ENCODE measurements around the gene TTLL11. TPM values are rescaled to one million over a fixed set of nuclear protein-coding genes. Genes with fewer than 3 reads are reported as not detected.

Gene TTLL11
- polyA plus RNA-seq, 4 donors: 3.2 to 4.8 (median 3.9) TPM

DNA sequence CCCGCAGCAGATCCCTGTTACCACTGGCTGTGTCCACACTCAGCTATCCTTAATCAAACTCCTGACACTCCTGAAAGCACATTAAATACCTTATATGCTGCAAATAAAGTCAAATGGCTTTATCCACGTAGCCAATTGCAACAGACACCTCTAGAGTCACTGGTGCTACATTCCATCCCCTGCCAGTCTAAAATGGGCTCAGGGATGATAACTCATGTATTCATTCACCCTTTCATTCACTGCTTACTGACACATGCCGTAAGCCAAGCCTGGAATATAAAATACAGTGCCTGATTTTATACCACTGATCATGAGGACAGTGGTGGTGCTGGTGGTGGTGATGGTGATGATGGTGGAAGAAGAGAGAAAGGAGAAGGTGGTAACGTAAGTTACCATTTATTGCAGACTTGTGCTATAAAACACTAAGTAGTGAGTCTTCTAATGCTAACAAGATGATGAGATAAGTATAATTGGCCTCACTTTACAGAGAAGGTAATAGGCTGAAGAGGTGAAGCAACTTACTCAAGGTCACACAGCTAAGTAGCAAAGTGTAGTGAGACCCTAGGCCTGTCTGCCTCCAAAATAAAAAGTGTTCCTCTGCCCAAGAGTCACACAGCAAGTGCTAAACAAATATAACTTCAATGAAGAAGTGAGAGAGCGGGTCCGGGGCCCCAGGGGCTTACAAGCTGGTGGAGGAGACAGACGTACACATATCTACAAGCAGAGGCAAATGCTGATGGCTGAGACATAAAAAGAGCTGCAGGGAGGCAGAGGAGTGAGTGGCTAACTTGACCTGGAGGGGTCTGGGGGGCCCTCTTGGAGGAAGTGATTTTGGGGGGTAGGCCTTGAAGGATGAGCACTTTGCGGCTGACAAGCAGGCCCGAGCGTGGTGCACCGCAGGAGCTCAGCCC, 1.2 kb downstream of the TTLL11 start:
- FAIRE-seq (no peak), DNase-seq (no peak)
- Histone ChIP-seq H3K36me3 (ENCODE audit: control insufficient read depth in 3 of 3, insufficient read depth in 2 of 3, low read depth in 1 of 3, low read length in 3 of 3) (no peaks in the 10 kb centered on the region), H3K27ac (ENCODE audit: low read depth in 1 of 3, low read length in 2 of 3) (no peak overlapping the region), H3K9me3 (ENCODE audit: control insufficient read depth in 2 of 2, insufficient read depth in 1 of 2, low read depth in 1 of 2, low read length in 1 of 2) (no peaks in the 10 kb centered on the region), H3K27me3 (ENCODE audit: control insufficient read depth in 3 of 3, insufficient read depth in 3 of 3, low read length in 3 of 3) (peaks cover 0 to 12% (median 0%) of the 10 kb centered on the region in 3 donors), H3K4me3 (ENCODE audit: low read depth in 1 of 3, low read length in 3 of 3) (peak overlapping the region; percentile 57 to 77 (median 75)), H3K4me1 (ENCODE audit: control insufficient read depth in 3 of 3, insufficient read depth in 2 of 3, low read depth in 1 of 3, low read length in 2 of 3) (peaks cover 8 to 11% (median 9%) of the 10 kb centered on the region in 3 donors)
- WGBS, 3 donors: 43 to 46% (median 43%) methylated on average over 11 of the region's 11 CpGs

- WGBS, 3 donors: 92 to 98% (median 94%) methylated on average over 5 of the region's 5 CpGs
- H3K36me3 ChIP-seq (ENCODE audit: control insufficient read depth in 3 of 3, insufficient read depth in 2 of 3, low read depth in 1 of 3, low read length in 3 of 3): no peaks in the 10 kb centered on the region
- peaks cover 8 to 12% (median 11%) of the 10 kb centered on the region in 3 donors for H3K4me1 ChIP-seq (ENCODE audit: control insufficient read depth in 3 of 3, insufficient read depth in 2 of 3, low read depth in 1 of 3, low read length in 2 of 3)
- no peak for DNase-seq
- H3K9me3 ChIP-seq (ENCODE audit: control insufficient read depth in 2 of 2, insufficient read depth in 1 of 2, low read depth in 1 of 2, low read length in 1 of 2): no peaks in the 10 kb centered on the region
- no peak overlapping the region for H3K4me3 ChIP-seq (ENCODE audit: low read depth in 1 of 3, low read length in 3 of 3)
- H3K27ac ChIP-seq (ENCODE audit: low read depth in 1 of 3, low read length in 2 of 3): no peak overlapping the region
- no peak for FAIRE-seq
- H3K27me3 ChIP-seq (ENCODE audit: control insufficient read depth in 3 of 3, insufficient read depth in 3 of 3, low read length in 3 of 3): peaks cover 0 to 12% (median 0%) of the 10 kb centered on the region in 3 donors
Measured at GRCh38 chr9:122090981-122091380, 2.1 kb downstream of the TTLL11 start.

DNA sequence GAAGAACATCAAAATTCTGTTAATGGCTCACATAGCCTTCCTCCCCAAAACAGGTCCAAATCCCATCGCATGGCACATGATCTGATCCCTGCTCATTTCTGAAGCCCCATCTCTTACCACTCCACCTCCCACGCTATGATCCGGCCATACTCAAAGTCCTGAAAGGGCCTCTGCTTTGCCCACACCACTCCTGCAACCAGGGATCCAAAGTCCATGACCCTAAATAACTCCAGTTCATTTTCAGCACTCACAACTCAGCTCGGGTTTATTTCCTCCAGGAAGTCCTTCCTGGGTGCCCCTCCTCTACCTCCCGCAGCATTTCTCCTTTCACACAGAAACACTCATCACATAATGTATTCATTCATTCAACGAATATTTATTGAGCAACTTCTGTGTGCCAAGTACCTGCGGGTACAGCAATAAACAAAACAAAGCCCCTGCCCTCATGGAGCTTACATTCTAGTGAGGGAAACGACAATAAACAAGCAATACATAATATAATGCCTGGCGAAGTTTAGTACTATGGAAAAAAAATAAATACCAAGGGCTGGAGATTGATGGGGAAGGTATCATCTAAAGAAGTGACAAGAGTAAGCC, 2.7 kb downstream of the TTLL11 start:
- no peaks in the 10 kb centered on the region for H3K36me3 ChIP-seq (ENCODE audit: control insufficient read depth in 3 of 3, insufficient read depth in 2 of 3, low read depth in 1 of 3, low read length in 3 of 3)
- WGBS, 3 donors: 80 to 84% (median 81%) methylated on average over 9 of the region's 9 CpGs

GRCh38 chr9:122088880-122089706, 4.0 kb downstream of the TTLL11 start:
- no peaks in the 10 kb centered on the region for H3K9me3 ChIP-seq (ENCODE audit: control insufficient read depth in 2 of 2, insufficient read depth in 1 of 2, low read depth in 1 of 2, low read length in 1 of 2)
- H3K4me3 ChIP-seq (ENCODE audit: low read depth in 1 of 3, low read length in 3 of 3): no peak overlapping the region
- peaks cover 0 to 8% (median 0%) of the 10 kb centered on the region in 3 donors for H3K27me3 ChIP-seq (ENCODE audit: control insufficient read depth in 3 of 3, insufficient read depth in 3 of 3, low read length in 3 of 3)
- H3K27ac ChIP-seq (ENCODE audit: low read depth in 1 of 3, low read length in 2 of 3): no peak overlapping the region
- FAIRE-seq (no peak), DNase-seq (no peak)
- WGBS, 3 donors: 62 to 71% (median 63%) methylated on average over 4 of the region's 4 CpGs
- peaks cover 8 to 12% (median 9%) of the 10 kb centered on the region in 3 donors for H3K4me1 ChIP-seq (ENCODE audit: control insufficient read depth in 3 of 3, insufficient read depth in 2 of 3, low read depth in 1 of 3, low read length in 2 of 3)
- H3K36me3 ChIP-seq (ENCODE audit: control insufficient read depth in 3 of 3, insufficient read depth in 2 of 3, low read depth in 1 of 3, low read length in 3 of 3): no peaks in the 10 kb centered on the region

More for the DNA sequence above, 2.7 kb downstream of the TTLL11 start:
- peaks cover 8 to 12% (median 11%) of the 10 kb centered on the region in 3 donors for H3K4me1 ChIP-seq (ENCODE audit: control insufficient read depth in 3 of 3, insufficient read depth in 2 of 3, low read depth in 1 of 3, low read length in 2 of 3)
- H3K27ac ChIP-seq (ENCODE audit: low read depth in 1 of 3, low read length in 2 of 3): no peak overlapping the region
- H3K27me3 ChIP-seq (ENCODE audit: control insufficient read depth in 3 of 3, insufficient read depth in 3 of 3, low read length in 3 of 3): peaks cover 0 to 12% (median 0%) of the 10 kb centered on the region in 3 donors
- H3K9me3 ChIP-seq (ENCODE audit: control insufficient read depth in 2 of 2, insufficient read depth in 1 of 2, low read depth in 1 of 2, low read length in 1 of 2): no peaks in the 10 kb centered on the region
- DNase-seq (peak in 1 of 2 donors; percentile 36), FAIRE-seq (no peak)
- no peak overlapping the region for H3K4me3 ChIP-seq (ENCODE audit: low read depth in 1 of 3, low read length in 3 of 3)

GRCh38 chr9:122087406-122088200, 5.5 kb downstream of the TTLL11 start:
- Histone ChIP-seq H3K4me3 (ENCODE audit: low read depth in 1 of 3, low read length in 3 of 3) (no peak overlapping the region), H3K9me3 (ENCODE audit: control insufficient read depth in 2 of 2, insufficient read depth in 1 of 2, low read depth in 1 of 2, low read length in 1 of 2) (no peaks in the 10 kb centered on the region), H3K36me3 (ENCODE audit: control insufficient read depth in 3 of 3, insufficient read depth in 2 of 3, low read depth in 1 of 3, low read length in 3 of 3) (no peaks in the 10 kb centered on the region), H3K27ac (ENCODE audit: low read depth in 1 of 3, low read length in 2 of 3) (peak overlapping the region in 1 of 3 donors; percentile 73), H3K4me1 (ENCODE audit: control insufficient read depth in 3 of 3, insufficient read depth in 2 of 3, low read depth in 1 of 3, low read length in 2 of 3) (peaks cover 4 to 12% (median 8%) of the 10 kb centered on the region in 3 donors), H3K27me3 (ENCODE audit: control insufficient read depth in 3 of 3, insufficient read depth in 3 of 3, low read length in 3 of 3) (no peaks in the 10 kb centered on the region)
- 80 to 88% (median 87%) methylated on average over 8 of the region's 8 CpGs for WGBS, 3 donors
- FAIRE-seq: no peak
- DNase-seq: no peak

DNA sequence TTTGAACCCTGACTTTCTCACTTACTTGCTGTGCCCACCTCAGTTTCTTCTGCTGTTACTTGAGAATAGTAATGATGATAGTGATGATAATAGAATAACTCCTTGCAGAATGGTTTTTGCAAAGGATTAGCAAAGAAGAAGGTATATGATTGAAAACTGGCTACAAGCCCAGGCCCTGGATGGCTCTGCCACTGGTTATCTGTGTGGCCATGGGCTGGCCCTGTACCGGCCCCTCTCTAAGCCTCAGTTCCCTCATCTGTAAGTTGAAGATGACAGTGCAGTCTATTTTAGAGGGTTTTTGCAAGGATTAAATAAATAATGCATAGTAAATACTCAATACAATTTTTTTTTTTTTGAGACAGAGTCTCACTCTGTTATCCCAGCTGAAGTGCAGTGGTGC, 6.2 kb downstream of the TTLL11 start:
- Histone ChIP-seq H3K4me1 (ENCODE audit: control insufficient read depth in 3 of 3, insufficient read depth in 2 of 3, low read depth in 1 of 3, low read length in 2 of 3) (peaks cover under 1 to 12% (median 8%) of the 10 kb centered on the region in 3 donors), H3K4me3 (ENCODE audit: low read depth in 1 of 3, low read length in 3 of 3) (no peak overlapping the region), H3K36me3 (ENCODE audit: control insufficient read depth in 3 of 3, insufficient read depth in 2 of 3, low read depth in 1 of 3, low read length in 3 of 3) (no peaks in the 10 kb centered on the region), H3K27ac (ENCODE audit: low read depth in 1 of 3, low read length in 2 of 3) (no peak overlapping the region), H3K9me3 (ENCODE audit: control insufficient read depth in 2 of 2, insufficient read depth in 1 of 2, low read depth in 1 of 2, low read length in 1 of 2) (no peaks in the 10 kb centered on the region), H3K27me3 (ENCODE audit: control insufficient read depth in 3 of 3, insufficient read depth in 3 of 3, low read length in 3 of 3) (no peaks in the 10 kb centered on the region)
- FAIRE-seq: no peak
- WGBS, 3 donors: 86 to 95% (median 94%) methylated on average over 1 of the region's 1 CpG
- DNase-seq: no peak

DNA sequence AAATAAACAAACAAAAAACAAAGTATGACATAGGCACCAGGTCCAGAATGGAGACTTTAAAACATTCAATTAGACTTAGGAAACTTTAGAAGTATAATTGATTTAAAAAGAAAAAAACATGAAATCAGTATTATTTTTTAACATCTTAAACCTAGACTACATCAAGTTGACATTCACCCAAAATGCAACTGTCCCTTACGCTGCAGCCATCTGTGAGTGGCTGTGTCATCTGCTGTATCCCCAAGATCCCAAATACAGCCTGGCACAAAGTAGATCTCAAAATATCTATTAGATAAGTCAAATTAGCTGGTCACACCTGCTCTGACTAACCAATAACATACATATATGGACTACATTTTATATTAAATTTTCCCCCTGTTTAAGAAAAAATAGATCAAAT, 7.8 kb downstream of the TTLL11 start:
- Histone ChIP-seq H3K27me3 (ENCODE audit: control insufficient read depth in 3 of 3, insufficient read depth in 3 of 3, low read length in 3 of 3) (no peaks in the 10 kb centered on the region), H3K4me1 (ENCODE audit: control insufficient read depth in 3 of 3, insufficient read depth in 2 of 3, low read depth in 1 of 3, low read length in 2 of 3) (peaks cover 0 to 5% (median 2%) of the 10 kb centered on the region in 3 donors), H3K4me3 (ENCODE audit: low read depth in 1 of 3, low read length in 3 of 3) (no peak overlapping the region), H3K9me3 (ENCODE audit: control insufficient read depth in 2 of 2, insufficient read depth in 1 of 2, low read depth in 1 of 2, low read length in 1 of 2) (no peaks in the 10 kb centered on the region), H3K36me3 (ENCODE audit: control insufficient read depth in 3 of 3, insufficient read depth in 2 of 3, low read depth in 1 of 3, low read length in 3 of 3) (no peaks in the 10 kb centered on the region), H3K27ac (ENCODE audit: low read depth in 1 of 3, low read length in 2 of 3) (no peak overlapping the region)
- 93 to 96% (median 96%) methylated on average over 1 of the region's 1 CpG for WGBS, 3 donors
- DNase-seq (no peak), FAIRE-seq (no peak)
